ENCODE data around the gene GREM1. TPM values are rescaled to one million over a fixed set of nuclear protein-coding genes. Genes with fewer than 3 reads are reported as not detected.
A peak's percentile ranks its signal among the peaks of the same experiment; 100 is the strongest.

The GREM1 gene
- total and polyA plus RNA-seq, 10 donors = 0.06 to 3.3 (median 0.94) TPM; not detected in 1

GRCh38 chr15:32723171-32723948 lies 5.6 kb downstream of the GREM1 start:
- intact Hi-C loops (cut with DNase I; ENCODE audit: low total_unique reads) = no loop called here
- Histone ChIP-seq H3K9me3 (peaks cover 0 to 6% (median 4%) of the 10 kb centered on the region in 8 donors), H3K36me3 (no peaks in the 10 kb centered on the region), H3K4me3 (no peak overlapping the region), H3K4me1 (peaks cover 7 to 12% (median 11%) of the 10 kb centered on the region in 6 donors), H3K27ac (no peak overlapping the region), H3K27me3 (replicated peaks in 1 of 7) (peaks cover 7 to 32% (median 19%) of the 10 kb centered on the region in 7 donors)
- TF ChIP-seq CTCF (IDR thresholded peaks at IDR 0.05 in 8 of 11, conservative IDR thresholded peaks at IDR 0.05 in 3 of 11) (no peak), POLR2A (IDR thresholded peaks at IDR 0.05) (no peak), POLR2AphosphoS5 (IDR thresholded peaks at IDR 0.05) (no peak)
- WGBS, 5 donors = 42 to 57% (median 52%) methylated on average over 2 of the region's 2 CpGs
- no peak for DNase-seq

DNA sequence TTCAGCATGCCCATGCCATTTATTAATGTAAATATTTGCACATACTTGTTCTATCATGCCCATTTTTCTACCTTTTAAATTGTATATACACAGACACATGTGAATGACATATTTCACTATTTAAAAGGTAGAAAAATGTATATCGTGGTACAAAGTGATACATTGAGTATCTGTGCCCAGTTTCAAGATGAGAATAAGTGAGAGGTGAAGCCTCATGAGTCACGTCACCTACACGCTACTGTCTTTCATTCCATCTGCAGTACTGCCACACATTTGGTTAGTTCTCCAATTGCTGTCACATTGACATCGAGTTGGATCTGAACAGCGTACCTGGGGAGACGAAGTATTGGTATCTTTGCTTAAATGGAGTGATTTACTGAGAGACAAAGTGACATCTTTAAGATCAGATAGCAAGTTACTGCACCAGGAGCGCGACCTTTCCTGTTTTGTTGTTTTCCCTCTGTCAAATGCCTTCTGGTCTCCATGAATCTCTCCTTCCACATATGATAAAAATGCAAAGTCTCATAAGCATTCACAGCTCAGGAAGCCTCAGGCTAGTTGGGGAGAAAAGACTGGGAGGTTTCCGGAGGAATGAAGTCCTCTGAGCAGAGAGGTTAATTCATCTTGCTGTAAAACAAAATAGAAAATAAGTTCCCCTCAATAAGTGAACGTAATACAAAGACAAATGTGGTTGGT lies 12.0 kb downstream of the GREM1 start:
- Histone ChIP-seq H3K9me3 (peaks cover 0 to 8% (median 6%) of the 10 kb centered on the region in 8 donors), H3K4me3 (no peak overlapping the region), H3K4me1 (no peaks in the 10 kb centered on the region), H3K27ac (no peak overlapping the region), H3K27me3 (replicated peaks in 1 of 7) (peaks cover 0 to 16% (median 11%) of the 10 kb centered on the region in 7 donors), H3K36me3 (no peaks in the 10 kb centered on the region)
- WGBS, 5 donors = 79 to 88% (median 84%) methylated on average over 10 of the region's 10 CpGs
- DNase-seq = no peak
- TF ChIP-seq CTCF (IDR thresholded peaks at IDR 0.05 in 8 of 11, conservative IDR thresholded peaks at IDR 0.05 in 3 of 11) (no peak), POLR2A (IDR thresholded peaks at IDR 0.05) (no peak), POLR2AphosphoS5 (IDR thresholded peaks at IDR 0.05) (no peak)
- intact Hi-C loops (cut with DNase I; ENCODE audit: low total_unique reads) = no loop called here

DNA sequence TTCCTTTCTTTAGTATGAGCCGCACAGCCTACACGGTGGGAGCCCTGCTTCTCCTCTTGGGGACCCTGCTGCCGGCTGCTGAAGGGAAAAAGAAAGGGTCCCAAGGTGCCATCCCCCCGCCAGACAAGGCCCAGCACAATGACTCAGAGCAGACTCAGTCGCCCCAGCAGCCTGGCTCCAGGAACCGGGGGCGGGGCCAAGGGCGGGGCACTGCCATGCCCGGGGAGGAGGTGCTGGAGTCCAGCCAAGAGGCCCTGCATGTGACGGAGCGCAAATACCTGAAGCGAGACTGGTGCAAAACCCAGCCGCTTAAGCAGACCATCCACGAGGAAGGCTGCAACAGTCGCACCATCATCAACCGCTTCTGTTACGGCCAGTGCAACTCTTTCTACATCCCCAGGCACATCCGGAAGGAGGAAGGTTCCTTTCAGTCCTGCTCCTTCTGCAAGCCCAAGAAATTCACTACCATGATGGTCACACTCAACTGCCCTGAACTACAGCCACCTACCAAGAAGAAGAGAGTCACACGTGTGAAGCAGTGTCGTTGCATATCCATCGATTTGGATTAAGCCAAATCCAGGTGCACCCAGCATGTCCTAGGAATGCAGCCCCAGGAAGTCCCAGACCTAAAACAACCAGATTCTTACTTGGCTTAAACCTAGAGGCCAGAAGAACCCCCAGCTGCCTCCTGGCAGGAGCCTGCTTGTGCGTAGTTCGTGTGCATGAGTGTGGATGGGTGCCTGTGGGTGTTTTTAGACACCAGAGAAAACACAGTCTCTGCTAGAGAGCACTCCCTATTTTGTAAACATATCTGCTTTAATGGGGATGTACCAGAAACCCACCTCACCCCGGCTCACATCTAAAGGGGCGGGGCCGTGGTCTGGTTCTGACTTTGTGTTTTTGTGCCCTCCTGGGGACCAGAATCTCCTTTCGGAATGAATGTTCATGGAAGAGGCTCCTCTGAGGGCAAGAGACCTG lies 13.2 kb downstream of the GREM1 start:
- intact Hi-C loops (cut with DNase I; ENCODE audit: low total_unique reads) = no loop called here
- TF ChIP-seq CTCF (IDR thresholded peaks at IDR 0.05 in 8 of 11, conservative IDR thresholded peaks at IDR 0.05 in 3 of 11) (no peak), POLR2A (IDR thresholded peaks at IDR 0.05) (no peak), POLR2AphosphoS5 (IDR thresholded peaks at IDR 0.05) (no peak)
- 45 to 65% (median 56%) methylated on average over 16 to 27 of the region's 27 CpGs for WGBS, 5 donors
- Histone ChIP-seq H3K4me3 (peak overlapping the region in 1 of 8 donors; percentile 25), H3K36me3 (no peaks in the 10 kb centered on the region), H3K27me3 (replicated peaks in 1 of 7) (peaks cover 0 to 16% (median 11%) of the 10 kb centered on the region in 7 donors), H3K9me3 (peaks cover 0 to 8% (median 6%) of the 10 kb centered on the region in 8 donors), H3K27ac (no peak overlapping the region), H3K4me1 (no peaks in the 10 kb centered on the region)
- DNase-seq = no peak
